ENCODE results near the gene UNC13A. TPM values are rescaled to one million over a fixed set of nuclear protein-coding genes. Genes with fewer than 3 reads are reported as not detected.

The UNC13A gene
- total RNA-seq, 1 experiment from 2014 or later: 5.8 TPM

DNA sequence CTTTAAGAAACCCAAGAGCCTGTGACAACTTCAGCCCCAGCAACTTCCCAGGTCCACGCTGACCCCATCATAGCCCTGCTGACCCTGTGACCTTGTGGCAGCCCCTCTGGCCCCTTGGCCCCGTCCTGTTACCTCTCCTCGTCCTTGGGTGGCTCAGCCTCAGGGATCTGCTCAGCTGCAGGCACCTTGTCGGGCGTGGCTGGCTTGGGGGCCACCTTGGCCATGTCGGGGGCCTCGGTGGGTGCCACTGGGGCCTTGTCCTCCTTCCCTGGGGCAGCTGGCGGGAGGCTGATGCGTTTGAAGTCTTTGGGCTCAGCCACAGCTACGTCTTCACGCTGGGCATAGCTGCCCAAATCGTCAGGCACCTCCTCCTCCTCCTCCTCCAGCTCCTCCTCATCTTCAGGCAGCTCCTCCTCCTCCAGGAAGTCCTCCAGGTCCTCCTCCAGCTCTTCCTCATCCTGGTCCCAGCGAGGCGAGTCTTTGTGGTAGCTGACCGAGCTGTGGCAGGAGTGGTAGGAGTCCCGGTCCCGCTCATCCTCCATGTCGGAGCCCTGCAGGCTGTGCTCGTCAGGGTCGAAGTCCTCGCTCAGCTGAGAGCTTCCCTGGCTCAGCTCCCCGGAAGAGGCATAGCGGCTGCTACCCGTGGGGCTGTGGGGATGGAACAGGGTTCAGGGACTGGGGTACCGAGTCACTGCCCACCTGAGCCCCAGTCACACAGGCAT is 32.2 kb downstream of the UNC13A start:
- intact Hi-C loops (cut with micrococcal nuclease; ENCODE audit: unreplicated experiment): no loop called here
- H3K4me3 ChIP-seq (ENCODE audit: low read depth, low read length, poor library complexity, severe bottlenecking): no peak overlapping the region
- no peaks in the 10 kb centered on the region for H3K9me3 ChIP-seq (ENCODE audit: low read depth, low read length, poor library complexity, severe bottlenecking)
- TF ChIP-seq, protein P1, sequence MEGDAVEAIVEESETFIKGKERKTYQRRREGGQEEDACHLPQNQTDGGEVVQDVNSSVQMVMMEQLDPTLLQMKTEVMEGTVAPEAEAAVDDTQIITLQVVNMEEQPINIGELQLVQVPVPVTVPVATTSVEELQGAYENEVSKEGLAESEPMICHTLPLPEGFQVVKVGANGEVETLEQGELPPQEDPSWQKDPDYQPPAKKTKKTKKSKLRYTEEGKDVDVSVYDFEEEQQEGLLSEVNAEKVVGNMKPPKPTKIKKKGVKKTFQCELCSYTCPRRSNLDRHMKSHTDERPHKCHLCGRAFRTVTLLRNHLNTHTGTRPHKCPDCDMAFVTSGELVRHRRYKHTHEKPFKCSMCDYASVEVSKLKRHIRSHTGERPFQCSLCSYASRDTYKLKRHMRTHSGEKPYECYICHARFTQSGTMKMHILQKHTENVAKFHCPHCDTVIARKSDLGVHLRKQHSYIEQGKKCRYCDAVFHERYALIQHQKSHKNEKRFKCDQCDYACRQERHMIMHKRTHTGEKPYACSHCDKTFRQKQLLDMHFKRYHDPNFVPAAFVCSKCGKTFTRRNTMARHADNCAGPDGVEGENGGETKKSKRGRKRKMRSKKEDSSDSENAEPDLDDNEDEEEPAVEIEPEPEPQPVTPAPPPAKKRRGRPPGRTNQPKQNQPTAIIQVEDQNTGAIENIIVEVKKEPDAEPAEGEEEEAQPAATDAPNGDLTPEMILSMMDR (conservative IDR thresholded peaks at IDR 0.05; ENCODE audit: low read depth, low read length): no peak
- no peak for TF ChIP-seq EZH2 (IDR thresholded peaks at IDR 0.05; ENCODE audit: borderline replicate concordance, low read depth, low read length, poor library complexity, severe bottlenecking)
- H3K27me3 ChIP-seq (replicated peaks; ENCODE audit: insufficient read depth, low read depth, low read length, poor library complexity): no peaks in the 10 kb centered on the region
- H3K36me3 ChIP-seq (ENCODE audit: insufficient read depth, low read length, poor library complexity, severe bottlenecking): no peaks in the 10 kb centered on the region
- no peak overlapping the region for H3K27ac ChIP-seq (ENCODE audit: low read depth, low read length, poor library complexity, severe bottlenecking)
- DNase-seq (ENCODE audit: low spot score): no peak
- POLR2A ChIA-PET (ENCODE audit: low non-redundant PET): no interaction called here
- no TSS peak for BruUV-seq (replicated peaks)
- no peaks in the 10 kb centered on the region for H3K4me1 ChIP-seq (ENCODE audit: insufficient read depth, low read length, poor library complexity, severe bottlenecking)
- CTCF ChIA-PET: interaction anchor here (0.7 kb wide), 1 partner anchor 598 kb away, joined by 12 read pairs; no protein-coding TSS in a partner anchor

DNA sequence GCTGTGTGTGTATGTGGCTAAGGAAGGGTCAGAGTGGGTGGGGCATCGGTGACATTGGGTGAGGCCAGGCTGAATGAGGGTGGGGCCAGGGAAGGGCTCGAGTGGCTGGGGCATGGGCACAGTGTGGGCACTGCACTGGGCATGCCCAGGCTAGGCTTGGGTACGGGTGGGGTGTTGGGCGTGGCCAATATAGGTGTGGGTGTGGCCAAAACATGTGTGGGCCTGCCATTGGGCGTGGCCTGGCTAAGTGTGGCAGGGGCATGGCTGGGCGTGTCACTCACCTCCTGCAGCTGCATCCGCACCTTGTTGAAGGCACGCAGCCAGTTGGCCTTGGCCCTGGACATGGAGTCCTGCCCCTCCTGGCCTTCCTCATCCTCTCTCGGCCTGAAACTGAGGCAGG is 33.2 kb downstream of the UNC13A start:
- H3K27me3 ChIP-seq (replicated peaks; ENCODE audit: insufficient read depth, low read depth, low read length, poor library complexity): no peaks in the 10 kb centered on the region
- H3K27ac ChIP-seq (ENCODE audit: low read depth, low read length, poor library complexity, severe bottlenecking): no peak overlapping the region
- CTCF ChIA-PET: no interaction called here
- POLR2A ChIA-PET (ENCODE audit: low non-redundant PET): no interaction called here
- intact Hi-C loops (cut with micrococcal nuclease; ENCODE audit: unreplicated experiment): no loop called here
- H3K9me3 ChIP-seq (ENCODE audit: low read depth, low read length, poor library complexity, severe bottlenecking): no peaks in the 10 kb centered on the region
- no peak for DNase-seq (ENCODE audit: low spot score)
- H3K4me1 ChIP-seq (ENCODE audit: insufficient read depth, low read length, poor library complexity, severe bottlenecking): no peaks in the 10 kb centered on the region
- BruUV-seq (replicated peaks): no TSS peak
- no peak overlapping the region for H3K4me3 ChIP-seq (ENCODE audit: low read depth, low read length, poor library complexity, severe bottlenecking)
- no peak for TF ChIP-seq EZH2 (IDR thresholded peaks at IDR 0.05; ENCODE audit: borderline replicate concordance, low read depth, low read length, poor library complexity, severe bottlenecking)
- TF ChIP-seq, protein P1 (conservative IDR thresholded peaks at IDR 0.05; ENCODE audit: low read depth, low read length): no peak
- no peaks in the 10 kb centered on the region for H3K36me3 ChIP-seq (ENCODE audit: insufficient read depth, low read length, poor library complexity, severe bottlenecking)

DNA sequence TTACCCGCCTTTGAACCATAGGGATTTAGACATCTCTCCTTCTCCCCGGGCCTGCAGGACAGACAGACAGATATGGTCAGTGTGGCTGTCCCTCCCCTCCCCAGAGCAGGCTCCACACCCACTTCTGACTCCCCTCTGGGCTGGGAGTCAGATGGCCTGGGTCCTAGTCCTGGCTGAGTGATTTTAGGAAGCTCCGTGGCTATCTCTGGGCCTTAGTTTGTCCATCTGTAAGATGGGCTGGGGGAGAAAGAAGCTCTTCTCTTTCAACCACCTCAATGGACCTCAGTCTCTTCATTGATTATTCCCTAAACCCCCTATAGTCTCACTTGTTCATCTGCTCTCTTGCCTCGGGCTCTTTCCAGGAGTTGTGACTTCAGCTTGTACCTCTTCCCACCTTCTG is 35.5 kb downstream of the UNC13A start:
- TF ChIP-seq, protein P1 (conservative IDR thresholded peaks at IDR 0.05; ENCODE audit: low read depth, low read length): no peak
- TF ChIP-seq EZH2 (IDR thresholded peaks at IDR 0.05; ENCODE audit: borderline replicate concordance, low read depth, low read length, poor library complexity, severe bottlenecking): no peak
- no peaks in the 10 kb centered on the region for H3K36me3 ChIP-seq (ENCODE audit: insufficient read depth, low read length, poor library complexity, severe bottlenecking)
- intact Hi-C loops (cut with micrococcal nuclease; ENCODE audit: unreplicated experiment): no loop called here
- DNase-seq (ENCODE audit: low spot score): no peak
- no peaks in the 10 kb centered on the region for H3K4me1 ChIP-seq (ENCODE audit: insufficient read depth, low read length, poor library complexity, severe bottlenecking)
- ChIA-PET CTCF (no interaction called here), POLR2A (ENCODE audit: low non-redundant PET) (no interaction called here)
- no peak overlapping the region for H3K4me3 ChIP-seq (ENCODE audit: low read depth, low read length, poor library complexity, severe bottlenecking)
- no TSS peak for BruUV-seq (replicated peaks)
- H3K27me3 ChIP-seq (replicated peaks; ENCODE audit: insufficient read depth, low read depth, low read length, poor library complexity): no peaks in the 10 kb centered on the region
- H3K9me3 ChIP-seq (ENCODE audit: low read depth, low read length, poor library complexity, severe bottlenecking): no peaks in the 10 kb centered on the region
- no peak overlapping the region for H3K27ac ChIP-seq (ENCODE audit: low read depth, low read length, poor library complexity, severe bottlenecking)
